HG03175 (cell line): ENCODE results near the gene MEP1B.

Experiments
- ATAC-seq: cut with Tn5 transposase; IDR thresholded peaks from one replicate; pipeline ENCODE4 v1.9.1; 2021; ENCODE audit warnings: mild to moderate bottlenecking, moderate library complexity; ENCODE audit not compliant: unreplicated experiment

The MEP1B gene

DNA sequence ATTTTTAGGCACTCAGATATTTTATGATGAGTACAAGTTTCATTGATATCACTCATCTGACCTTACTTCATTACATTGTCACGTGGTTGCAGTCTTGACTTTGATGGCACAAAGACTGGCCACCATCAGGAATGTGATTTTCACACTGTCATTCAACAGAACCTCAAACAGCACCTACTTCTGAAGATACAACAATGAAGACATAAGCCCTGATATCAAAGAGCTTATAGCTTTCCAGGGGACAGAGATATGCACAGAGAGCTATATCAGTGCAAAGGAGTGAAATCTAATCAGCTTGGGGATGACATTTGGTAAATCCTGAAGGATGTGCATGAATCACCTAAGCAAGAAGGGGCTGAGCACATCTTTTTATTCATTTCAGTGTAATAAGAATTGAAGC is 72.3 kb downstream of the MEP1B start:
- ATAC-seq = no peak

DNA sequence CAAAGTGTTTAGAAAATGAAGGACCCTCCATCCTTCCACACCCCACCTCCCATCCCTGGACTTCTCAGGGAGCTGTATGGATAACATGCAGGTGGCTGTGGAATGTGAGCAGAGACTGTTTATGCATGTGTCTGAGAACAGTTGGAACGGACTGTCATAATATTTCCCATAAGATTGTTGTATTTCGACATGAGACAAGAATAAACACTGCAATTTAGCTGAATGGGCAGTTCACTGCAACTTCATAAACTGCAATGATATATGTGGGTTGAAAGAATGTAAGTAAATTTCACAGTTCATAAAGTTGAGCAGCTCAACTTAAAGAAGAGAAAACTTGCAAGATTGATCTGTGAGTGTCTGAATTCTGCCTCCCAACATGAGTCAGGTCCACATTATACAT is 74.6 kb downstream of the MEP1B start:
- ATAC-seq = no peak

- no peak for ATAC-seq
Measured at GRCh38 chr18:32267463-32267862, 77.6 kb downstream of the MEP1B start.
